ENCODE data around the gene PPDPF.

The PPDPF gene

GRCh38 chr20:63488315-63489251, 32.0 kb upstream of the PPDPF start:
- H3K4me3 ChIP-seq (ENCODE audit: low read depth, low read length): no peak overlapping the region
- TF ChIP-seq CTCF (IDR thresholded peaks at IDR 0.05; ENCODE audit: low read depth, low read length, missing control alignments): no peak

GRCh38 chr20:63490416-63490815, 30.1 kb upstream of the PPDPF start:
- TF ChIP-seq CTCF (IDR thresholded peaks at IDR 0.05; ENCODE audit: low read depth, low read length, missing control alignments): no peak
- no peak overlapping the region for H3K4me3 ChIP-seq (ENCODE audit: low read depth, low read length)
- DNase-seq (ENCODE audit: low read depth): no peak

More at GRCh38 chr20:63488315-63489251, 32.0 kb upstream of the PPDPF start:
- DNase-seq (ENCODE audit: low read depth): no peak

- no peak for TF ChIP-seq CTCF (IDR thresholded peaks at IDR 0.05; ENCODE audit: low read depth, low read length, missing control alignments)
- DNase-seq (ENCODE audit: low read depth): no peak
- H3K4me3 ChIP-seq (ENCODE audit: low read depth, low read length): no peak overlapping the region
Observed at GRCh38 chr20:63491078-63491477, 29.5 kb upstream of the PPDPF start.

GRCh38 chr20:63491635-63492230, 28.8 kb upstream of the PPDPF start:
- TF ChIP-seq CTCF (IDR thresholded peaks at IDR 0.05; ENCODE audit: low read depth, low read length, missing control alignments): no peak
- H3K4me3 ChIP-seq (ENCODE audit: low read depth, low read length): no peak overlapping the region
- DNase-seq (ENCODE audit: low read depth): no peak

- no peak for TF ChIP-seq CTCF (IDR thresholded peaks at IDR 0.05; ENCODE audit: low read depth, low read length, missing control alignments)
- H3K4me3 ChIP-seq (ENCODE audit: low read depth, low read length): no peak overlapping the region
- no peak for DNase-seq (ENCODE audit: low read depth)
Observed at GRCh38 chr20:63492518-63492917, 28.0 kb upstream of the PPDPF start.

- no peak for DNase-seq (ENCODE audit: low read depth)
- no peak overlapping the region for H3K4me3 ChIP-seq (ENCODE audit: low read depth, low read length)
- no peak for TF ChIP-seq CTCF (IDR thresholded peaks at IDR 0.05; ENCODE audit: low read depth, low read length, missing control alignments)
Observed at GRCh38 chr20:63492982-63493381, 27.6 kb upstream of the PPDPF start.
